AG09309 (cell line): Measurements from ENCODE around the gene SETX.
"Not testable (repeated sequence)": the region's sequence is repeated elsewhere in the genome, so short reads cannot be mapped to it uniquely, and the experiment has no call there.

Experiments
- DNase-seq: peaks from one replicate; pipeline ENCODE4 v3.0.0-alpha.2; 2010; ENCODE audit warnings: low read depth
- H3K4me3 ChIP-seq: 2 replicates; pipeline ENCODE4 v1.5.1; 2011; ENCODE audit warnings: mild to moderate bottlenecking, low read depth, low read length, moderate library complexity; ENCODE audit not compliant: control insufficient read depth
- CTCF ChIP-seq: IDR thresholded peaks from 2 replicates; pipeline ENCODE4 v1.5.1; 2011; ENCODE audit warnings: mild to moderate bottlenecking, low read depth, low read length, inconsistent platforms; ENCODE audit not compliant: insufficient read depth, control insufficient read depth; ENCODE audit errors: missing control alignments

SETX gene

GRCh38 chr9:132274861-132275260, 79.9 kb downstream of the SETX start:
- no peak overlapping the region for H3K4me3 ChIP-seq
- no peak for DNase-seq
- no peak for TF ChIP-seq CTCF

DNA sequence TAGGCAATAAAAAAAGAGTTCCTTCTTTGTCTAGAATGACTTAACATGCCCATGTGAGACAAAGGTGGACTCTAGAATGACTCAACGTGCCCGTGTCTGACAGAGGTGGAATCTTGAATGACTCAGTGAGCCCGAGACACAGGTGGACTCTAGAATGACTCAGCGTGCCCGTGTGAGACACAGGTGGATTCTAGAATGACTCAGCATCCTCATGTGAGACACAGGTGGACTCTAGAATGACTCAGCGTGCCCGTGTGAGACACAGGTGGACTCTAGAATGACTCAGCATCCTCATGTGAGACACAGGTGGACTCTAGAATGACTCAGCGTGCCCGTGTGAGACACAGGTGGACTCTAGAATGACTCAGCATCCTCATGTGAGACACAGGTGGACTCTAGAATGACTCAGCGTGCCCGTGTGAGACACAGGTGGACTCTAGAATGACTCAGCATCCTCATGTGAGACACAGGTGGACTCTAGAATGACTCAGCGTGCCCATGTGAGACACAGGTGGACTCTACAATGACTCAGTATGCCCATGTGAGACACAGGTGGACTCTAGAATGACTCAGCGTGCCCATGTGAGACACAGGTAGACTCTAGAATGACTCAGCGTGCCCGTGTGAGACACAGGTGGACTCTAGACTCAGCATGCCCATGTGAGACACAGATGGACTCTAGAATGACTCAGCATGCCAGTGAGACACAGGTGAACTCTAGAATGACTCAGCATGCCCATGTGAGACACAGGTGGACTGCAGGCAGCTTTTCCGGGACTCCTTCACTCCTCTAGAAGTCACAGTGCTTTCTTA, 84.9 kb downstream of the SETX start:
- not testable (repeated sequence) for DNase-seq, H3K4me3 ChIP-seq

DNA sequence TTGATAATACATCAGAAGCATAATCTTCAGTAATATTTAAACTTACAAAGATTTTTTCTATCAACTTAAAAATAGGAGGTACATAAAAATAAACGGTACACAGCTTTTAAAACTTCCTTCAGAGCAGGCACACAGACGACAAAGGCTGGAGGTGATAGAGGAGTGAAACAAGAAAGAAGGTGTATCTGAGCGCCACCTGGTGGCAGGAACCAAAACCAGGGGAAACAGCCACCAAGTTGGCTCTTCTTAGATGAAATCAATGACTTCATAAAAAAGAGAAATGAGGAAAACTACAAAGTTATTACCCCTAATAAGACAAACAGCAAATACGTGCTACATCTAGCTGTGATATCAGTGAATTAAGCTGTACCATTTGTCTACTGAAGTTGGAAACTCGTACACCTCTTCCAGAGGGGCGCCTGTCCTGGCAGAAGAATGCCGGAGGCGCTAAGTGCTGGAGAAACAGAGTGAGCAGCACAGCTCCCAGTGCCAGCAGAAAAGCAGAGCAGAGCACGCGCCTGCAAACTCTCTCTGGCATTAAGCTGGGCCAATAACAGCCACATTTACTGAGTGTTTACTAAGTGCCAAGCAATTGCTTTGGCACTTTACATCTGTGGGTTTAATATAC, 85.9 kb downstream of the SETX start:
- no peak overlapping the region for H3K4me3 ChIP-seq
- DNase-seq, result no peak
- peak; percentile 84 for TF ChIP-seq CTCF

- TF ChIP-seq CTCF, result no peak
These were observed 87.1 kb downstream of the SETX start for GRCh38 chr9:132267660-132268059.

DNA sequence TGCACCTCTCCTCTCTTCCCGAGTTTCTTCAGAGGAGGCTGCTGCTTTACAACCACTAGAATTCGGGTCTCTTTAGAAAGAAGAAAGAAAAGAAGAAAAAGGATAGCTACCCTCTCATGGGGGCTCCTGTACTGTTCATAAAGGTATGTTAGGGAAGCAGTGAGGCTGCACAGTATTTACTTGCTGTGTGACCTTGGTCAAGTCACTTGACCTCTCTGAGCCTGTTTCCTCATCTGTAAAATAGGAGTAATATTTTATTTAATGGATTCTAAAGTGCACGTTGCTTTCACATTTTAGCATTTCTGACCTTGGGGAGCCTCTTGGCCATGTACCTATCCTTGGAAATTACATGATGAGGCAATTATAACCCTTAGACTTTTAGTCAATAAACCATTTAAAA, 88.8 kb downstream of the SETX start:
- H3K4me3 ChIP-seq, result no peak overlapping the region
- no peak for DNase-seq
- TF ChIP-seq CTCF, result no peak

More at GRCh38 chr9:132267660-132268059, 87.1 kb downstream of the SETX start:
- no peak for DNase-seq
- H3K4me3 ChIP-seq, result no peak overlapping the region

- DNase-seq, result no peak
- H3K4me3 ChIP-seq, result no peak overlapping the region
- no peak for TF ChIP-seq CTCF
These were observed 93.9 kb downstream of the SETX start for GRCh38 chr9:132260846-132261245.
